Omental fat pad (tissue), 4 donors: ENCODE measurements around the gene ORMDL1. TPM values are rescaled to one million over a fixed set of nuclear protein-coding genes. Genes with fewer than 3 reads are reported as not detected.
"Not testable (repeated sequence)": the region's sequence is repeated elsewhere in the genome, so short reads cannot be mapped to it uniquely, and the experiment has no call there.

Experiments
- ATAC-seq: fragments of 150-250 bp; one replicate; pipeline ENCODE4 v1.9.1; 2016; ENCODE audit warnings: mild to moderate bottlenecking, moderate library complexity; ENCODE audit not compliant: low FRiP score
- DNase-seq: peaks from one replicate; pipeline ENCODE4 v3.0.0-alpha.2; 2019; ENCODE audit warnings: low spot score
- total RNA-seq, 4 donors: library from RNA; depleted of rRNA; stranded (reverse); fragments of >200 nt; gene quantifications; one replicate each; pipeline ENCODE4 v1.1.0, GENCODE V29; 2016
- TF ChIP-seq, protein P1 (sequence below), 3 donors: fragments of 450-650 bp; IDR thresholded peaks; one replicate each; pipeline ENCODE4 v1.5.1; 2016 to 2017; ENCODE audit warnings: antibody characterized with exemption in 3 of 3, mild to moderate bottlenecking in 3 of 3, moderate library complexity in 2 of 3

ORMDL1 gene
- total RNA-seq, 4 donors from 2014 or later, result 74.0 to 114 (median 97.4) TPM

DNA sequence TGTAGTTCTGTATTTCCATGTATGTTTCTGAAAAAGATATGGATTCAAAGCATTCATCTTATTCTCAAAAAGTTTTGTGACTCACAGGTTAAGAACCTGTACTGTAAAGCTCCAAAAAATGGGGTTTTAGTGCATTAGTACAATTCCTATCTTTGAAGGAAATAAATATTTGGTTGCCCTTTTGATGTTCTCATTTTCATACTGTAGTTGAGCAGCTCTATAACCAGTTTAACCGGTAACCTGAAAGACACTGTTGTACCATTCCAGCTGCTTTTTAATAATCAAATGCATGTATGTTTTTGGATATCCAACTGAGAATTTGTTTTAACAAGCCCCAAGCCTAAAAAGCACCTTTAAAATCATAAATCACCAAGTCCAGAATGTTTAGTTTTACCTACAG lies 11.9 kb downstream of the ORMDL1 start:
- TF ChIP-seq, protein P1, sequence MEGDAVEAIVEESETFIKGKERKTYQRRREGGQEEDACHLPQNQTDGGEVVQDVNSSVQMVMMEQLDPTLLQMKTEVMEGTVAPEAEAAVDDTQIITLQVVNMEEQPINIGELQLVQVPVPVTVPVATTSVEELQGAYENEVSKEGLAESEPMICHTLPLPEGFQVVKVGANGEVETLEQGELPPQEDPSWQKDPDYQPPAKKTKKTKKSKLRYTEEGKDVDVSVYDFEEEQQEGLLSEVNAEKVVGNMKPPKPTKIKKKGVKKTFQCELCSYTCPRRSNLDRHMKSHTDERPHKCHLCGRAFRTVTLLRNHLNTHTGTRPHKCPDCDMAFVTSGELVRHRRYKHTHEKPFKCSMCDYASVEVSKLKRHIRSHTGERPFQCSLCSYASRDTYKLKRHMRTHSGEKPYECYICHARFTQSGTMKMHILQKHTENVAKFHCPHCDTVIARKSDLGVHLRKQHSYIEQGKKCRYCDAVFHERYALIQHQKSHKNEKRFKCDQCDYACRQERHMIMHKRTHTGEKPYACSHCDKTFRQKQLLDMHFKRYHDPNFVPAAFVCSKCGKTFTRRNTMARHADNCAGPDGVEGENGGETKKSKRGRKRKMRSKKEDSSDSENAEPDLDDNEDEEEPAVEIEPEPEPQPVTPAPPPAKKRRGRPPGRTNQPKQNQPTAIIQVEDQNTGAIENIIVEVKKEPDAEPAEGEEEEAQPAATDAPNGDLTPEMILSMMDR (IDR thresholded peaks at IDR 0.05), result no peak
- ATAC-seq (no peak), DNase-seq (no peak)

DNA sequence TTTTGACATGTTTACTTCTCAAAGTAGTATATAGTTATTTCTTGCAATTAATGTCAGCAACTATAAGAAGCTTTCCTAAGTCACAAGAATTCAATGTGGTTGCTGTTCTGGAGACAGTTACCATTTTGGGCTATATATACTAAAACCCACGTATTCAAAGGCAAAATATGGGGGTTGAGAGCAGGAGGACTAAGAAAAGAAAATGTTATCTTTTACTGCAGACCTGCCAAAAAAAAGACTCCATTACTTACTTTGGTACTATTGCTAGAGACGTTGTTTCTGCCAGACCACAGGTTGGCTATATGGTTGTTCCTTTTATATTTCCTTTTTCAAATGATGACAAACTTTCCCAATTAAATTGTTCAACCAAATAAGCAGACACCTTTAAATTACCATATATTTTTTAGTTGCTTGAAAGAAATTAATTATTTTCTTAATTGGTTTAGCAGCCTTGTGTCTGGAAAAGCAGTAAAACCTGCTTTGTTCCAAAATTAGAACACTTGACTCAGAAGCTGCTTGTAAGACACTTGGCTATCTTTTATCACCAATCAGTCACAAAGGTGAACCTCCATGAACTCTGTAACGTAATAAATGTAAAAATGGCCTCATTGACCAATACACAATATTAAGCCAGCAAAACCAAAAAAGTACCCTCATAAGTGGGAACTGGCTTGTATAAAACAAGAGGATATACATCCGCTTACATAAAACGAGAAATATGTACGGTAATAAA lies 13.4 kb downstream of the ORMDL1 start:
- TF ChIP-seq, protein P1 (IDR thresholded peaks at IDR 0.05), result no peak
- DNase-seq, result no peak
- no peak for ATAC-seq

GRCh38 chr2:189763908-189764661 lies 20.1 kb downstream of the ORMDL1 start:
- TF ChIP-seq, protein P1 (IDR thresholded peaks at IDR 0.05), result no peak
- DNase-seq (no peak), ATAC-seq (no peak)

DNA sequence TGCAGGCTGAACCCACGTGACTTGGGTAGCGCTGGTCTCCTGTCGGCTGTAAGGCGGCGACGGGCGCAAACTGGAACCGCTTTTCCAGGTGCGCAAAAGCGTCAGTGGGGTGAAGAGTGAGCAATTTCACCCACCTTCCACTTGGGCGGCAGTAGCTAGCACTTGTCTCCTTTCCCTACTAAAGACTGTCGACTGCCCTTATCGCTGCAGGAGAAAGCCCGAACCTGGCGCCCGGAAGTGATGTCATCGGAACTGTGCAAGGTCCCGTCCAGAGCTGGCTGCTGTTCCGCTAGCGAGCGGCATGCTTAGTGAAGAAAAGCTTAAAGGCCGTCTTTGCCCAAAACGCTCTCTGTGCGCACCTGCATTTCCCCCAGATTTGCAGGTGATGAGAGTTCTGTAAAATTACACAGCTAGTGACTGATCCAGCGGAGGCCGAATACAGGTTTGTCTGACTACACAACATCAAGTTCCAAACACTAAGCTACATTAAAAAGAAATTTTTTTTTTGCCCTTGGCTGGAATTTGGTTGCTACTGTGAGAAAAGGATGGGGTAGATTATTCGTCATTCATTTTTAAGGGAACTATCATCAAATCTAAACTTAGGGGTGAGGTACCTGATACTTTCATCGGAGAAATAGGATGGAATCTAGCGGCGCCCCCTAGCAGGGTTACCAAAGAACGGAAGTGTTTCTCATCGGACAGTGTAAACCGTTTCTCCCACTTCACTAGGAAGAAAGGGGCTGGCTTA lies 21.4 kb downstream of the ORMDL1 start, which contains the start of gene OSGEPL1:
OSGEPL1 (minus strand) TSS at position 242 of the 748 bp plus-strand sequence. CDS start 1,152 bp downstream, outside the sequence.
- DNase-seq (peak; percentile 68), ATAC-seq (peak; percentile 95)
- TF ChIP-seq, protein P1 (IDR thresholded peaks at IDR 0.05), result no peak

DNA sequence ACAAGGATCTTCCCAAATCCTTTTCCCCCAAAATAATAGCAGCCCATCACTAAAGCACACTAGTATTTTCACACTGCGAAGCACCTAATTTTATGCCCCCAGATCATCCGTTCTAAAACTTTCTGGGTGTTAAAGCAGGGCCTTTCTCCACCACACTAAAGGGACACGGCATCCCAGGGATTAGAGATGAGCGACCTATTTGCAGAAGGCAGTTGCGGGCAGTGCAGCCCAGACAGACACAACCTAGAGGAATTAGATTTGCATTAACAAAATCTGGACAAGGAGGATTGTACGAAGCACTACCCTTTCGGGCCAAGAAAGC lies 21.9 kb downstream of the ORMDL1 start:
- no peak for ATAC-seq
- no peak for DNase-seq
- TF ChIP-seq, protein P1 (IDR thresholded peaks at IDR 0.05), result no peak

DNA sequence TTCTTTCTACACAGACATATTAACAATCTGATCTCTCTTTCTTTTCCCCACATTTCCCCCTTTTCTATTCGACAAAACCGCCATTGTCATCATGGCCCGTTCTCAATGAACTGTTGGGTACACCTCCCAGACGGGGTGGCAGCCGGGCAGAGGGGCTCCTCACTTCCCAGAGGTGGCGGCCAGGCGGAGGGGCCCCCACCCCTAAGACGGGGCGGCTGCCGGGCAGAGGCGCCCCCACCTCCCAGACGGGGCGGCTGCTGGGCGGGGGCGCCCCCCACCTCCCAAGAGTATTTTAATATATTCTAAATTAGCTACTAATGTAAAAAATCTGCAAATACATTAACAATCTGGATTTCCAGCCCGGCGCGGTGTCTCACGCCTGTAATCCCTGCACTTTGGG lies 24.0 kb downstream of the ORMDL1 start:
- not testable (repeated sequence) for ATAC-seq, DNase-seq

DNA sequence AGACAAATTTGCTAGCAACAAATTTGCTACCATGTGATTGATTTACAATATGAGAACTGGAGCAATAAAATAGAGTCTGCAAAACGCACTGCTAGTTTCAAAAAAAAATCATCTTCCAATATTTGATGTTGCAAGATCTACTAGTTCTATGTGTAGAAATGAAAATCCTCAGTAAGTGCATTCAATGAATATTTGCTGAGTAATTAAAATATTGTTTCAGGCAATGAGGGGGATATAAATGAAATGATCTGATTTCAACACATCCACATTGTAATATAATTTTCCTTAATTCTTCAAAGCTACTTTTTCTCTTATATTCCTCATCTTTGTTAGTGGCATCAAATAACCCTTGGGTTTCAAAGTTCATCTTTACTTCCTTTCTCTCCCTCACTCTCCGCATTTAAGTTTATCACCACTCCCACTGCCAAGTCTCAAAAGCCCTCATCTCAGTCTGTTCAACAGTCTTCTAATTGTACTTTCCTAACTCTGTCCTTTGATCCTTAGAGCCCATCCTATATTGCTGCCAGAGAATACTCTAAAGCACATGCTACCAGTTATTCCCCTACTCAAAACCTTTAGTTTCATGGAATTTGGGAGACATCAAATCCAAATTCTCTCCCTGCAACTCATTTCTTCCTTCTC lies 27.7 kb downstream of the ORMDL1 start:
- TF ChIP-seq, protein P1 (IDR thresholded peaks at IDR 0.05), result no peak
- no peak for DNase-seq
- ATAC-seq, result no peak
